ENCODE measurements around the gene LENG9.

LENG9 gene

DNA sequence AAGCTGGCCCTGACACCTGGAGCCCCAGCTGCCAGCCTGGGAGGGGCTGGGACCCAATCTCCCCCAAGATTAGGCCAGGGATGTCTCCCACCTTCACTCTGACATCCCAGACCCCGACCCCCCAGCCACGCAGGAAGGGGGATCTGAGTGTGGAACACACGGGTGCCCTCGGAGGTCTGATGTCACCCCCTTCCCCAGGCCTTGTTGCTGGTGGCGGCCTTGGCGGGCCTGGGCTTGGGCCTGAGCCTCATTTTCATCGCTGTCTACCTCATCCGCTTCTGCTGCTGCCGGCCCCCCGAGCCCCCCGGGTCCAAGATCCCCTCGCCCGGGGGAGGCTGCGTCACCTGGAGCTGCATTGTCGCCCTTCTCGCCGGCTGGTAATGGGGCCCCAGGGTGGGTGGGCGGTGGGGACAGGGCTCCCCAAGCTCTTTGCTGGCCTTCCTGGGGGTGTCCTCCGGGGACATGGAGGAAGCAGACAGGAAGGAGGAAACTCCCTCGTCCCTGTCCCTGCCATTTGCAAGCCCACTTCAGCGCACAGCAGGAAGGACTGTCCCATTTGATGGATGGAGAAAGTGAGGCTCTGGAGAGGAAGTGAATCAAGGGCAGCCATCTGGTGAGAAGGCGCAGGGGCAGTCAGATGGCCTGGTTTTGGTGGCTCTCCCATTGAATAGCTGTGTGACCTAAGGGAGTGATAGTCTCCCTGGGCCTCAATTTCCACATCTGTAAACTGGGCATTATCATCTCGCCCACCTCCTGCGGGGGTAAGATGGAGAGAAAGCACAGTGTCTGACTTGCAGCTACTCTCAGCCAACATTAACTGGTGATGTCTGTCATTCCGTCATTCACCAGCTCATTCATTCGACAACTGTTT lies 44.4 kb downstream of the LENG9 start:
- no peak for DNase-seq

DNA sequence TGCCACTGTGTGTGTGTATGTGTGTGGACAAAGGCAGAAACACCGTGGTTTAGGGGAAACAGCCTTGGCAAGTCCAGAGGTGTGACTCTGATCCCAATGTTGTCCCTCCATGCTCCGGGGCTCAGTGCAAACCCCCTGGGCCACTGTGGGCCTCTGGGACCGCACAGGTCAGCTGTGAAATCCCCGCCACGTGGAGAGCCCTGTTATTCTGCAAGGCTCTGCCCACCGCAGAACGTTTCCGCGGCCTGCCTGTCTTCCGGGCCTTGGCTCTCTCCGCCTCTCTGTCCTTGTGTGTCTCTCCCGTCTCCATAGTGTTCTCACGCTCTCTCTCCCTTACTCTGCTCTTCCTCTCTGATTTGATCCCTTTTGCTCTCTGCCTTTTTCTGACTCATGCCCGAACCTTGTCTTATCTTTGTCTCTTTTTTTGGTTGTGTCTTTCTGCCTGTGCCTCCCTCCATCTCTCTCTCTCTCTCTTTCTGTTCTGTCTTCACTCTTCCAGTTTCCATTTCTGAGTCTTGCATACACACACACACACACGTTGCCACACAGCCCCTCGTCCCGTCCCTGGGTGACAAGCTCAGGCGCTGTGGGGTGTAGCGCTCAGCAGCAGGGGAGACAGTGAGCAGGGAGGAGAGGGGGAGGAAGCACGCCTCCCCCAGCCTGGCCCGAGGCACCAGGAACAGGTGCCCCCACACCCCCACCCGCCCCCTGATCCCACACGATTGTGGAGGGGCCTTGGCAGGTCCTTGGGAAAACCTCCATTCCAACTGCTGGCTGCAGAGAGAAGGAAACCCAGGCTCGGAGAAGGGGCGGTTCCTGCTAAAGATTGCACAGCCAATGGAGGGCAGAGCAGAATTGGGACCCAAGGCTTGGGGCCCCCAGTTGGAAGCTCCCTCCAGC lies 45.3 kb downstream of the LENG9 start:
- DNase-seq, result peak; percentile 27

DNA sequence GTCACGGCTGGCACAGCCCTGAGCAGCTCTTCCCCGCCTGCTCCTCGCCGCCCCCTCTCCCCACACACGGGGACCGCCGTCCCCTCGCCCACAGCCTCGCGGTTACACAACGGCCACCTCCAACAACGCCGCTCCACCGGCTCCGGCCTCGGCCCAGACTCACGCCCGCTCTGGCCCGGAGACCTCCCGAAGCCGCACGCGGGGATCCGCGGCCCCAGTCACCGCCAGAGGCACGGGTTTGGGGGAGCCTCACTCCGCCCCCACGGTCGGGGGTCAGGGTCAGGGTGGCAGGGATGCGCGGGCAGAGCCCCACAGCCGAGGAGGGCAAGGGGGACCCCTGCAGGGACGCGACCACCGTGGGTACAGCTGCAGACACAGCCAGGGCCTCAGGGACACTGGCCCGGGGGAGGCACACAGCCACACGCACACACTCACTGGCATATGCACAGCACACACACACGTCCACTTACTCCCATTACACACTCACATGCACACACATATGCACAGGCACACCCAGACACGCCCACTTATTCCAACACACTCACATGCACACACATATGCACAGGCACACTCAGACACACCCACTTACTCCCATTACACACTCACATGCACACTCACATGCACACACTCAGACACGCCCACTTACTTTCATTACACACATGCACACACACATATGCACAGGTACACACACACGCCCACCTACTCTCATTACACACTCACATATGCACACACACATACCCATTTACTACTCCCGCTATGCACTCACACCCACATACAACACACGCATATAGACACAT lies 46.7 kb downstream of the LENG9 start:
- DNase-seq, result no peak

DNA sequence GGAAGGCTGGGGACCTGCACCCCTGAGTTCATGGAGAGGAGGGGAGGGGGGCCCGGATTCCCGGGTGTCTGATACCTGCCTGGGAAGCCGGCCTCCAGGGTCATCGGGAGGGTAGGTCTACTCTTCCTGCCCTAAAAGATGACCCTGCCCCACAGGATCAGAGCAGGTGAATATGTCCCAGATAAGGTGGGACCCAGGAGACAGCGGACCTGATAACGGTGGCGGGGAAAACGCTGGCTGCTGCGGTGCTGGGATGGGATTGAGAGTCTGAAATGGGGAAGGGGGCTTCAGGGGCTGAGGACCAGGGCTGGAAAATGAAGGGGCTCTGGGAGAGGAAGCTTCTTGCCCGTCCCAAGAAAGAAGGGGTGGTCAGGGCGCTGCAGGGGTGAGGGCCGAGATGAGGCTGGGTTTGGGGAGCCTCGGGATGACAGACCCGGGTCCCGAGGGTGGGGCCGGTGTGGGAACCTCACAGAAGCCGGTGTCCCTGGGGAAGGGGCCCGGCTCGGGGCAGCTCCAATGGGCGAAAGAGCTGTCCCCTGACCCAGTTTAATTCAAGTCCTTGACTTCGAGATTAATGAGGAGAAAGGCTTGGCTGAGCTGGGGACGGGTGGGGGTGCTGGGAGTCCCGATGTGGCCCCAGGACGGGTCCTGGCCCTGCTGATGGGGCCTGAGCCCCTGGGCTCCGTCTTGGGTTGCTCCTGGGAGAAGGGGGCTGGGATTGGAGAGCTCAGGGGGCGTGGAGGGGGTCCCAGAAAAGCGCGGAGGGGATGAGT lies 47.5 kb downstream of the LENG9 start:
- no peak for DNase-seq

DNA sequence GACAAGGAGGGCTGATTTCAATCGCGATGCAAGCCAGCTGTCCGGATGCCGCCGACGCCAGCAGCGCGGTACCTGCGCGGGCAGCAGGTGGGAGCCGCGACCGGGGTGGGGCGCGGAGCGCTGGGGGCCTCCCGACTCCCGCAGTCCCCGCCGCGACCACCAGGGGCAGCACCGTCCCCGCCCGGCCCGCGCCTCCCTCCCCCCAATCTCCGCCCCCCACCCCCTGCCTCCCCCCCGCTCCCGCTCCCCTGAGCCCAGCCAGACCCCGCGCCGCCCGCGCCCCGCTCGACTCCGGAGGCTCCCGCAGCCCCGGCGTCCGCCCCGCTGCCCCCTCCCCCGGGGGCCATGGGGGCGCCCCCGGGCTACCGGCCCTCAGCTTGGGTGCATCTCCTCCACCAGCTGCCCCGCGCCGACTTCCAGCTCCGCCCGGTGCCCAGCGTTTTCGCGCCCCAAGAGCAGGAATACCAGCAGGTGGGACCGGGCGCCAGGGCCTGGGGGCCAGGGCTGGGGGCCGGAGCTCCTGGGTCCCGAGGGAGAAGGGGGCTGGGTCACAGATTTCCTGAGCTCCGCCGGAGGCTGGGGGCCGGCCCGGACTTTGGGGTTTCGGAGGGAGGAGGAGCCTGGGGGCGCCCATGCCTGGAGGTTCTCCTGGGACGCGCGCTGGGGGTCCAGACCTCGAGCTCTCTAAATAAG lies 48.2 kb downstream of the LENG9 start, which contains the start of gene TTYH1:
TTYH1 (plus strand) TSS at position 257 of the 693 bp plus-strand sequence; CDS start at position 346, 89 bp downstream.
- DNase-seq, result peak; percentile 27

DNA sequence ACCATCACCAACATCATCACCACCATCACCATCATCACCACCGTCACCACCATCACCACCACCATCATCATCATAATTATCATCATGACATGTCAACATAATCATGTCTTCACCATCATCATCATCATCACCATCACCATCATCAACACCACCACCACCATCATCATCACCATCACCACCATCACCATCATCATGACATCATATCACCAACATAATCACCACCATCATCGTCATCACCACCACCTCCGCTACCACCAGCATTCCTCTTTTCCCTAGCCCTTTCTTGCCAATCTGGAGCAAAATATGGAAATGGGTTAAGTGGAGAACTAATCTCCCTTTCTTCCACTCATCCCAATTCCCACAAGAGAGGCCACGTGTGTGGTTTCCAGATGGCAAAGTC lies 49.4 kb downstream of the LENG9 start:
- no peak for DNase-seq

DNA sequence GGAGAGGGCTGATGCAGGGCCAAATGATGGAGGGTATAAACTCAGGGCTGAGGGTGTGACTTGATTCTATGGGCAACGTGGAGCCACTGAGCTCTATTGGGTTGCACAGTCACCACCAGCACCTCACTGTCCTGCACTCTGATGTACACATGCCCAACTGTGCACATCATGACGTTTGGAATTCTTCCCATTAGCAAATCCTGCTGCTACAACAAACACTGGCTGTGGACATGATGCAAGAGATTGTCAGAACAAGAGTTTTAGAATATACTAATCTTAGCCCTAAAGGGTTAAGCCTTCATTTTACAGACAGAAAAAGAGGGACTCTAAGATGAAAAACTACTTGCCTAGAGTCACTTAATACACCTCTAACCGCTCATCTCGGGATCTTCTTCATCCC lies 50.7 kb downstream of the LENG9 start:
- no peak for DNase-seq

Data from CD4-positive, alpha-beta T cell treated with Interleukin-10 for 1 hour (primary cell).